IPS-NIHi7 (cell line): ENCODE data around the gene ARPC5.
"Not testable (repeated sequence)": the region's sequence is repeated elsewhere in the genome, so short reads cannot be mapped to it uniquely, and the experiment has no call there.

ENCODE experiments used
- DNase-seq: peaks from one replicate; pipeline ENCODE4 v3.0.0; 2012; ENCODE audit warnings: mixed read lengths; ENCODE audit errors: extremely low spot score

Gene ARPC5

DNA sequence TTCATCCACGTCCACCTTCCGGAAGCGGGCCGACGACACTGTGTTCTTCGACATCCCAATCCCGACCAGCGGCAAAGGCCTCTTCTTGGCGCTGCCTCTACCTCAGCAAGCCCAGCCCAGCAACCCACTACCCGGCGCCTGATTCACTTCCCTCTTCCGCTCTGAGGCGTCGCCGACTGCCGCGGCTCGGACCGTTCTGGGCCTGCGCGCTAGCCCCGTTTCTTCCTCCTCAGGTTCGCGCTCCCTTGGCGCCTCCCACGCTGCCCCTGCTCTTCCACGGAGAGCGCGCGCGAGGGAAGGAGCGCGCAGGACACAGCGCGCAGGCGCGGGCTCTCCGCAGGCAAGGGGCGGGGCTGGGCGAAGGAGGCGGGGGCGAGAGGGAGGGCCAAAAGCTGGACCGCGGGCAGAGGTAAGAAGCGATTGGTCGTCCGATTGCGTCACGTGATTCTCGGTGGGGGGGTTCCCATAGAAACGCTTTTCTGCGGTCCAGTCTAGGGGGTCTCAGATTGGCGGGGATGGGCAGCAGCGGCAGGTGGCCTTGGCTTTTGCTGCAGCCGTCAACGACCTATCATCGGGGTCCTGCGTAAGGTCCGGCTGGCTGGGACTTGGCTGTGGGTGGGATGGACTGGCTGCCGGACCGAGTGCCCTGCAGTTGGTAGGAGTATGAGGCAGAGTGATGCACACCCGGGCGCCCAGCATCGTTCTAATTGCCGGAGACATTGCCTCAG lies at the start of gene ARPC5:
TSS of gene ARPC5 (minus strand) at position 178 of the 728 bp plus-strand sequence. CDS start at position 54, 124 bp downstream.
- peak; percentile 94 for DNase-seq

DNA sequence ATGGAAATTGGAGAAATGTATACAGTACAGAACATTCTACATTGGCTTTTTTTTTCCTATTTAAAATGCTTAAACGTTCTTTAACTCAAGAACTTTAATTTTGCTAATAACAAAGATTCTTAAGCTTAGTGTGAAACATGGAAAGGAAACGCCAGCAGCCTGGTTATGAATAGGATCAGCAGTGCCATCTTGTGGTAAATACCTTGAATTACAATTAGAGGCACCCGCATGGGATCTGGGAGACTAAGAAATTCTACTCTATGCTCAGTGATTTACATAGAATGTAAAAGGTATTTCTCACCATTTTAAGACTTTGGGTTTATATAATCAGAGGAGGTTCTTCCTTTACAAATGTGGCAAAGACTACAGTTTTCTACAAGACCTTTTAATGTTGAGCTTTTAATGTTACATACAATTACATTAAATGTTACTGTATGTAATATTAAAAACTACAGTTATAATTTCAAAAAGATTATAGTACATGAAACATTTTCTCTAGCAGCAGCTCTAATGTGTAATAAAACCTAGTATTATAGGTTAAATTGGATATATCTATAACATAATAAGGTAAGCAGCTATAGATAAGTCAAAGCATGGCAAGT lies 49.6 kb upstream of the ARPC5 start:
- peak; percentile 82 for DNase-seq

DNA sequence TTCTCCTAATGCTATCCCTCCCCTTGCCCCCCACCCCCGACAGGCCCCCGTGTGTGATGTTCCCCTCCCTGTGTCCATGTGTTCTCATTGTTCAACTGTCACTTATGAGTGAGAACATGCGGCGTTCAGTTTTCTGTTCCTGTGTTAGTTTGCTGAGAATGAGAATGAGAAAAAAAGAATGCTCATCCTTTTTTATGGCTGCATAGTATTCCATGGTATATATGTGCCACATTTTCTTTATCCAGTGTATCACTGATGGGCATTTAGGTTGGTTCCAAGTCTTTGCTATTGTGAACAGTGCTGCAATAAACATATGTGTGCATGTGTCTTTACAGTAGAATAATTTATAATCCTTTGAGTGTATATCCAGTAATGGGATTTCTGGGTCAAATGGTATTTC lies 43.8 kb upstream of the ARPC5 start:
- DNase-seq: not testable (repeated sequence)

DNA sequence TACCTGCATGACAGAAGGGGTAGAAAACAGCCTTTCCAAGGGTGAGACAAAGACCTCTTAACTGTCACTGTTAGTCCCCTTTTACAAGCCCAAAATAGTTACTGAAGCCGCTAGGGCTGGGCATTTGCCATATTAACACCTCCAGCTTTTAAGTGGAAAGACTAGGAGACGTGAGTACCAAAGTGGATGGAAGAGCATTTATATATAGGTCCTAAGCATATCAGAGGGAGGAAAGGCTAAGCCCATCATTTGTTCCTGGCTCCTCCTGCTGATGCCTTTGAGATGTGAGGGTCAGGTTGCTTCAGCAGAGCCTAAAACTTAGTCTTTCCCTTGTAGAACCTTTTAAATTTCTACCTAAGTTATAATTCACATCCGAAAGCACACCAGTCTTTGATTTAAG lies 43.2 kb upstream of the ARPC5 start:
- DNase-seq: no peak

DNA sequence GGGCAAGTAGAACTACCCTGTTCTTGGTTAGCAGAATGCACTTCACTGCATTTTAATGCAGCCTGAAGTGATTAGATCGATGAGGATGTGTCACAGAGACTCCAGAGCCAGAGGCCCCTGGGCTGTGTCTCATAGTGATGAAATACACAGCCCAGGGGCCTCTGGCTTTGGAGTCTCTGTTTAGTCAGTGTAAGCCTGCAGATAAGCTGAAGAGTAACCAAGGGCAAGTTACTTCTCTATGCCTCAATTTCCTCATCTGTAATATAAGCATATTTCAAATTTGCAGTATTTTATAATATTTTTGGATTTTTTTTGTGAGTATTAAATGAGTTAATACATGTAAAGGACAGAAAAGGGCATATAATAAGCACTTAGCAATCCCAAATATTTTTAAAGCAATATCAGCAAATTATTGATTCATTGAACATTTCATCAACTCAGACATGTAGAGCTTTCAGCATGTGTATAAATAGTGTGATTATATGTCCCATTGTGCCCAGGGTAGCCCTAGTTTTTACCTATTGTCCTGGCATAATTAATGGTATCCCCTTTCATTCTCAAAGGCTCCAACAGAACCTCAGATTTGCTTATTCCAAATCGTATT lies 41.1 kb upstream of the ARPC5 start:
- DNase-seq: no peak

DNA sequence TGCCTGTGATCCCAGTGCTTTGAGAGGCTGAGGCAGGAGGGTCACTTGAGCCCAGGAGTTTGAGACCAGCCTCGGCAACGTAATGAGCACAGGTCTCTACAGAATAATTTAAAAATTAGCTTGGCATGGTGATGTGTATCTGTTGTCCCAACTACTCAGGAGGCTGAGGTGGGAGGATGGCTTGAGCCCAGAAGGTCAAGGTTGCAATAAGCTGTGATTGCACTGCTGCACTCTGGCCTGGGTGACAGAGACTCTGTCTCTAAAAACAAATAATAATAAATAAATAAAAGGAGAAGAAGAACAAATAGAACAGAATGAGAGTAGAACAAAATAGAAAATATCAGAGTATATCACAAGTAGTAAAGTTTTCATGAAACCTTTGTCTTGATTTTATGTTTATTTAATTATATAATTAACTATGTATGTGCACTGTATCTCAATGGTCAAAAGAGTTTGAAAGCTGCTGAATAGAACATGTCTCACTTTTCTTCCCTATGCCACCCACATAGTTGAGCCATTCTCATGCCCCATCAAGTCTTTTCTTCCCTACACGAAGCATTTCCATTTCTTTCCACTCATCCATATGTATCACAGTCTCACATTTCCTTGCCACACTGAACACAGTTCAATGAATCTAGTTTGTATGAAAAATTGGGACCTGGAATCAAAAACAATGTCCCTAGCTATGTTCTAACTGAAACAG lies 40.5 kb upstream of the ARPC5 start:
- no peak for DNase-seq

DNA sequence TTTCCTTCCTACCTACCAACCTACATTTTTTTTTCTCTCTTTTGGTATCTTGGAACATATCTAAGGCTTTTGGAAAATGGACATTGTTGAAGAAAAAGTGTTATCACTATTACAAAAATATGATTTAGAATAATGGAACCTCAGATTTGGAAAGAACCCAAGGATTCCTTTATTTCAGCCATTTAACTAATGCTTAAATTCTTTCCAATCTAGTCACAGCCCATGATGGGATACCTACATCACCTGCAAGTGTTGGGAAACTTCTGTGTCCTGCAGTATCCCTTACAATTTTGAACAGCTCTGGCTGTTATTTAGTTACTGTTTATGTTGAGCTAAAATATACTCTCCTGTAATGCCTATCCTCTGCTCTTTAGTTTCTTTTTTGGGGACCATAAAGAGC lies 39.8 kb upstream of the ARPC5 start:
- DNase-seq: no peak

DNA sequence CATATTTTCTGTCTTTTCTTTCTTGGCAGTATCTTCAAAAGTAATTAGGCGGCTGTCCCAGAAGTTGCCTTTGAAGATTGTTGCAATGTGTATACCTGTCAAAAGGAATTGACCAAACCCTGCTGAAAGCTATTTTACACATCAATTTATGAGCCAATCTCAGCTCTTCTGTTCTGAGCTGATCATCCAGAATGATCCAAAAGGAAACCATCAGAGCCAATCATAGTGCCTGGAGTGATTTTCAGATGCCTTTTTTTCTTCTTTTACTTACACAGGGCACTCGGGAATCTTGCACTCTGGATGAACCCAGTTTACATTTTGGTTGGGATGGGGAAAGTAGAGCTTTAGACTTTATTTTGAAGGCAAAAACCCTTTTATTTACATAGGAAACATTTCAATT lies 39.3 kb upstream of the ARPC5 start:
- no peak for DNase-seq

DNA sequence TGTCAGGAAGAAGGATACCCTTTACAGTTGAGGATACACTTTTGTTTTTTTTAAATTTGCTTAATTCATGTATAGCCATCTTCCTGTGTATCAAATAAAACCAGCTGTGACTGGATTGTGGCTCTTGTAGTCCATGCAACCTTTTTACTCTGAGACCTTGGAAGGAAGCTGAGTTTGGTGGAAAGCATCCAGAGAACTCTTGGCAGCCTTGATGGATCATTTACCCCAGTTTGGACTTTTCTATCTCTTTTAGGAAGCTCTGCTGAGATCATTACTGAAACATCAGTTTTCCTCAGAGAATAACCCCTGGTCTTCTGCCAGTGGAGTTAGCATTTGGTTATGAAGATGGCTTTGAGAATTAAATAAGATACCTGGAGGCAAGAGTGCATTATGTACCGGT lies 38.8 kb upstream of the ARPC5 start:
- no peak for DNase-seq

DNA sequence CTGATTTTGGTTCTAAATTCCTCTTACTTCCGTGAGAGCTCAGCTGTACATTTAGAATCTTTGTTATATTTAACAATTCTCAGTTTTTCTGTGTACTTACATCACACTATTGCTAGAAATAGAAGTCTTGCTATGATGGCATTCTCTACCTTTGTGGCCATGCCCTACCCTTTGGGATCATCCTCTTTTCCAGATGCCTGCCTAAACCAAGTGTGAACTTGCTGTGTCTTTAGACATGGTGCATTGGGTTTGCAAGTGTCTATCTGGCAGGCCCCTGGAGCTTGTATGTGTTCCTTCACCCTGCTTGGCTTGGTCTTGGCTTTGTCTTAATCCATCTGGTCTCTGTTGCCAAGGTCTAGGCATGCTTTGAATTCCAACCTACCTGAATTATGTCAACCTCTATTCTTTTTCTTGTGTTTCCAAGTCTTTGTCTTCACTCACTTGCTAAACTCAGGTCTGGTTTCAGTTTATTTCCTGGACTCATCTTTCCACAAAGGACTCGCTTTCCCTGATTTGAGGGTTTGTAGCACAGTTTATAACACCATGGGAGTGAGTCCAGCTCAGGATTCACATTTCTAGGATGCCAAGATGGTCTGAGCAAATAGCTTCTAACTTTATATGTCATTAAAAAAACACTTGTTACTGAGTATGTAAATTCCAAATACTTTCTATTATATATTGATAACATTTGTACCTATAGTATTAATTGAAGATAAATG lies 38.2 kb upstream of the ARPC5 start:
- DNase-seq: no peak

DNA sequence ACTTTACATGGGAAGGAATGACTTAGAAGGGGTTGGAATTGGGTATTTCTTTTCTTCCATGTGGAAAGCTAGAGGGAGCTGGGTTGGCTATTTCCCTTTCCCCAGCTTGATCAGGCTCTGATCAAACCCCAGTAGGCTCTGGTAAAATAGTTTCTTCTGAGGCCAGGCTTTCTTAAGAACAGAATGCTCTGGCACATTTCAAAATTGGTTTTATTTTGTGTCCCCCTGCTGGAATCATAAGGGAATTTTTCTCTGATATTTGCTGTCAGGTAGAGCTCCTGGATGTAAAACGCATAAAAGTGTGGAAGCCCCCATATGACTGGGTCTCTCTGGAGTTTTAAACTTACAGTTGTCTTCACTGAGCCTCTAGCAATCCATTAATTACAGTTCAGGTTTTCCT lies 34.6 kb upstream of the ARPC5 start:
- DNase-seq: no peak

DNA sequence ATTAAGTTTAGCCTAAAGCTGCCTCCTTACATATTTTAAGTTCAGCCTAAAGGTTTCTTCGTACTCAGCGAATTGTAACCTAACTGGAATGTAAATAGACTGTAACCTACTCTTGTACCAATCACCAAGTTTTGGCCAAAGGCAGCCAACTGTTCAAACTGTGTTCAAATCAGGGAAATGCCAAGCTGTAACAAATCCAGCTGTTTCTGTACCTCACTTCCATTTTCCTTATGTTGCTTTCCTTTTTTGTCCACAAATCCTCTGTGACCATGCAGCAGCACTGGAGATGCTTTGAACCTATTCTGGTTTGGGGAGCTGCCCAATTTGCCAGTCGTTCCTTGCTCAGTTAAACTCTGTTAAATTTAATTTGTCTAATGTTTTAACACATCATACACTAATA lies 20.8 kb upstream of the ARPC5 start:
- DNase-seq: no peak

DNA sequence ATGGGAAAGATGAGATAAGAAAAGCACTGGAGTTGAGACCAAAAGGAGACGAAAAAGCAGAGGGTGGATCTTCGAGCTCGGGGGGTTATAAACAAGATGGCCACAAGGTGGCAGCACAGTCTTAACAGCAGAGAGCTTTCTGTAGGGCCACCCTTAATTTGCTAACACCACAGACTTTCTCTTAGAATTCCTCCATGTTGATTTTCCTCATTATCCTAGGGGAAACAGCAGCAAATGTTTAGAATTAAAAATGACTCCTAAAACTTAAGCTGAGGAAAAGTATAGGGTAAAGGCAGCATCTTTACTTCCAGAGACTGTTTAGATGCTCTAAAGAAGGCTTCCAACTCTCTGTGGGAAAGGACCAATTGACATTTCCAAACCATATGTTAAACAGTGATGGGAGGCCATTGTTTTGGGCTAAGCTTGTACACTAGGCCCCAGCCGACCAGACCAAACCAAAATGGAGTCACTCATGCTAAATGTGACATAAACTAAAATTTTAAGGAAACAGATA lies 20.0 kb upstream of the ARPC5 start:
- peak; percentile 85 for DNase-seq

DNA sequence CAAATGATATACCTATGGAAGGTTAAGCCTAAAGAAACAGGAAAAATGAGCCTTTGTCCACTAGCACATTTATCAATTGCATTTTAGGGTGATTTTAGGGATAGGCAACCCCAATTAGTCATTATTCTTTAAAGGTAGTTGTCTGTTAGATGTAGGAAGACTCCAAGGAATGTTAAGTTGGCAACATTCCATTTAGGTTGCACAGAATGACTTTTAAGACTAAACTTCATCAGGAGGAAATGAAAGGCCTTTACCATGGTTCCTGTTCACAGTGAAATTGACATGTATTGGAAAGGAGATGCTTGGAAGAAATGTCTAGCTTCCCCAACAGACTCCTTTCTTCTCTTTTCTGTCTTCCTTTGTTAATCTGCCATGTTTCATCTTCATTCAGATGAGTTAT lies 19.1 kb upstream of the ARPC5 start:
- DNase-seq: no peak

DNA sequence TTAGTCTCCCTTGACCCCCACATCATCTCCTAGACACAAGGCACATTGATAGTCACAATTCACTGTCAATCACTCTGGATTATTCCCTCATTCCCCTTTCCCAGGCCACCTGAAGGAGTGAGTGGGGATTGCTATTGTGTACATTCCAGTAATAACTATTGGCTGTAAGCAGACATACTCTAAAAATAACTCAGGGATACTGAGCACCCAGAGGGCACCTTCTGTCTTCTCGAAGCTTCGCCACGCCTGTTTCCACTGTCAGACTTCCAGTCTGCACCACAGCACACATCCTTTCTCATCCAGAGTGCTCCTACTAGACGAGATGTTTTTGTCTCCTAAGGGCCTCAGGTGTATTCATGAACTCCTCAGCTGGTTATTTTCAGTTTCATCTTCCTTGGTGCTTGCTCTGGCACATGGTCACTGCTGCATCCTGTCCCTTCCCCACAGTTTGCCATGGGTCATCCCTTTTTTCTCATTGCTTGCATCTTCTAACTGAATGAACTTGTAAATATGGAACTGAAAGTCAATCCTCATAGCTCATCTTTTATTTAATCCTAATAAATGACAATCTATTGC lies 18.4 kb upstream of the ARPC5 start:
- no peak for DNase-seq

DNA sequence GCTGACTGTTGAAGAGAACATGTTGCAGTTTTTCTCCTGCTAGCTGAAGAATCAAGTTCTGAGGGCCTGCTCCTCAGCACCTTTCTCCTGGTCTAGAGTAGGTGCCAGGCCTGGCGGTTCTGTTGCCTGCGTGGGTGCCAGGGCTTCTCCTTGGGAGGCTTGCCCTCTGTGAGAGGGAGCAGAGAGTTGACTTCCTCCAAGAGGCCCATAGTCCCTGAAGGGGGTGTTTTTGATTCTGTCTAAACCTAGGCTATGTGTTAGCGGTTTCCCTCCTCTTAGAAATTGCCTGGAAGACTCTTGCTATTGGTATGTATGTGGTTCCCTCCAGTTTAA lies 17.8 kb upstream of the ARPC5 start:
- DNase-seq: no peak

DNA sequence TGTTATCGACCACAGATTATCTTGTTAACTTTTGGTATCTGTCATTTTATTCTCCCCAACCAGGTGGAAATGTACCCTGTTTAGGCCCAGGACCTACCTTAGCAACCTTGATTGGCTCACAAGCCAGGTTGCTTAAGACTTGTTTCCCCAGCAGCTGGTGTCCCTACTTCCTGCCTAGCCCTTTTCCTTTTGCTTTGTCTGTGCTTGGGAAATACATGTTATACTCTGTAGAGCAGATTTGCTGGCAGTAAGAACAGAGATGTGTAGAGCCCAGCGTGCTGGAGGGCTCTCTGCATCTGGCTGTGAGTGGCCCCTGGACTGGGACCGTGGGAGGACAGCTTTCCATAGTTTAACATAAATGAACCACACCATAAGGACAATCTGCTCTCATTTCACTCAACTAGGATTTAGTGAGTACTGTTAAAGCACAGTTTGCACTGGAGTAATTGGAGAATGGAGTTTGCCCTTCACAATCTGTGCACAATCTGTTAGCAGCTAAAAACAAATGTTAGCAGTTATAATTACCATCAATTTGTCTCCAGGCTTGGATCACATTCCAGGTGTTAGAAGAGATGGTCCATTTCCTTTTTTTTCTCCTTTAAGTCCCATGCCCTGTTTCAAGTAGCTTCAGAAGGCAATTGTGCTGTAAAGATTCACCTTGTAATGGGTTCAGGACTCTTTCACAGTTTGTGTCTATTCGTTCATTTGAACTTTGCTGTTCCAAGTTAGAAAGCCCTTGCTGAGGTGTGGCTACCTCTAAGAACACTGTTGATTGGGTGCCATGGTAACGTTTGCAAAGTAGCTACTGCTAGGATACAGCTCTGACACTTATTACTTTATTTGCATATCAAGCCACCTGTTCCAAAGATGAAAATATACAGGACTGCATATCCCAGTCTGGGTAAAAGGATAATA lies 17.2 kb upstream of the ARPC5 start, which contains the start of gene APOBEC4:
TSS of gene APOBEC4 (minus strand) at position 770 of the 915 bp plus-strand sequence. CDS start 4,535 bp downstream, outside the sequence.
- DNase-seq: no peak

DNA sequence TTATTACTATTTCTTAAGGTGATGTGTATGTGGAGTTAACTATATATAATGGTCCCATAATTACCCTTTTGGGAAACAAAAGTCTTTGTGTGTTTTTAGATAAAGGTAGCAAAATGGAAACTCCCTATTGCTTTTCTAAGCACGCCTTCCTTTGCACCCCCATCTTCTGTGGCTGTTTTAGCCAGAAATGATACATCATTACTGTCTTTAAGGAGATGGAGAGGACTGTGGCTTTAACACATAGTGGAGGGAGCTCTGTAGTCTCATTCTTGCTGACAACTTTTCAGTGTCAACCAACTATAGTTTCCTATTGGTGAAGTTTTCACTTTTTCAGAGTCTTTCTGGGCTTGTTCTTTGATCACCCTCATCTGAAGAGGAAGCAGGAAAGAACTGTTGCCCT lies 16.5 kb upstream of the ARPC5 start:
- DNase-seq: no peak

DNA sequence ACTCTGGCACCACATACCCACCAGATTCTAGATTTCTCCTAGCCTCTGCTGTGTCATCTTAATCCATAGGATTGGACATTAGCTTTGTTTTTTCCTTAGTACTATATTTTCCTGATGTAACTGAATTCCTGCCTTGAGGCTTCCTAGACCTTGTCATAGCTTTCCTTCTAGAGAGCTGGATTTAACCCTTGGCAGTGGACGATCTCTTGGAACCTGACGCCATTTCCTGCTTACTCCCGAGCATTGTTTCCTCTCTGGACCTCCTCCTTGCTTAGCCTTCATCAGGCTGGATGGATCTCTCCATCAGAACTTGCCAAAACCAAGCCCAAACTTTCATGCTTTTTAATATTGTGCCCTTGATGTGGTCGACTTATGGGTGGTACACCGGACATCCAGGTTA lies 16.0 kb upstream of the ARPC5 start:
- no peak for DNase-seq

DNA sequence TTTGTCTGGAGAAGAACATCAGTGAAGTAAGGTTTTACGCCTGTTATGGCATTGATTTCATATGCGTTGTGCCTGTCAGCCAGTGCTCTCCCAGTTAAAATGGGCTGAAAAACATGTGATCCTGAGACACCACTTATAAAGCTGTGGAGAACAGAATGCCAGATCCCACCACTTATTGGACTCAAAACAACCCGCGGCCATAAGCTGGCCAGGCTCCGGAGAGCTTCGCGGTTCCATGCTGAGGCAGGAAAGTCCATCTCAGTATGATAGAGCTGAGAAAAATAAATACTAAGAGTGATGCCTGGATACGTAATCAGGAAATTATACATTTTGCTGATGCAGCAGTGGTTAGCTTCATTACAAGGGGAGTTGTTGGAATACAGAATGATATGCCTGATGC lies 12.5 kb upstream of the ARPC5 start:
- DNase-seq: no peak
